ENCODE data around the gene PIK3C2G.
"Not testable (repeated sequence)": the region's sequence is repeated elsewhere in the genome, so short reads cannot be mapped to it uniquely, and the experiment has no call there.

PIK3C2G gene, protein sequence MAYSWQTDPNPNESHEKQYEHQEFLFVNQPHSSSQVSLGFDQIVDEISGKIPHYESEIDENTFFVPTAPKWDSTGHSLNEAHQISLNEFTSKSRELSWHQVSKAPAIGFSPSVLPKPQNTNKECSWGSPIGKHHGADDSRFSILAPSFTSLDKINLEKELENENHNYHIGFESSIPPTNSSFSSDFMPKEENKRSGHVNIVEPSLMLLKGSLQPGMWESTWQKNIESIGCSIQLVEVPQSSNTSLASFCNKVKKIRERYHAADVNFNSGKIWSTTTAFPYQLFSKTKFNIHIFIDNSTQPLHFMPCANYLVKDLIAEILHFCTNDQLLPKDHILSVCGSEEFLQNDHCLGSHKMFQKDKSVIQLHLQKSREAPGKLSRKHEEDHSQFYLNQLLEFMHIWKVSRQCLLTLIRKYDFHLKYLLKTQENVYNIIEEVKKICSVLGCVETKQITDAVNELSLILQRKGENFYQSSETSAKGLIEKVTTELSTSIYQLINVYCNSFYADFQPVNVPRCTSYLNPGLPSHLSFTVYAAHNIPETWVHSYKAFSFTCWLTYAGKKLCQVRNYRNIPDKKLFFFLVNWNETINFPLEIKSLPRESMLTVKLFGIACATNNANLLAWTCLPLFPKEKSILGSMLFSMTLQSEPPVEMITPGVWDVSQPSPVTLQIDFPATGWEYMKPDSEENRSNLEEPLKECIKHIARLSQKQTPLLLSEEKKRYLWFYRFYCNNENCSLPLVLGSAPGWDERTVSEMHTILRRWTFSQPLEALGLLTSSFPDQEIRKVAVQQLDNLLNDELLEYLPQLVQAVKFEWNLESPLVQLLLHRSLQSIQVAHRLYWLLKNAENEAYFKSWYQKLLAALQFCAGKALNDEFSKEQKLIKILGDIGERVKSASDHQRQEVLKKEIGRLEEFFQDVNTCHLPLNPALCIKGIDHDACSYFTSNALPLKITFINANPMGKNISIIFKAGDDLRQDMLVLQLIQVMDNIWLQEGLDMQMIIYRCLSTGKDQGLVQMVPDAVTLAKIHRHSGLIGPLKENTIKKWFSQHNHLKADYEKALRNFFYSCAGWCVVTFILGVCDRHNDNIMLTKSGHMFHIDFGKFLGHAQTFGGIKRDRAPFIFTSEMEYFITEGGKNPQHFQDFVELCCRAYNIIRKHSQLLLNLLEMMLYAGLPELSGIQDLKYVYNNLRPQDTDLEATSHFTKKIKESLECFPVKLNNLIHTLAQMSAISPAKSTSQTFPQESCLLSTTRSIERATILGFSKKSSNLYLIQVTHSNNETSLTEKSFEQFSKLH (N-terminal part only)

DNA sequence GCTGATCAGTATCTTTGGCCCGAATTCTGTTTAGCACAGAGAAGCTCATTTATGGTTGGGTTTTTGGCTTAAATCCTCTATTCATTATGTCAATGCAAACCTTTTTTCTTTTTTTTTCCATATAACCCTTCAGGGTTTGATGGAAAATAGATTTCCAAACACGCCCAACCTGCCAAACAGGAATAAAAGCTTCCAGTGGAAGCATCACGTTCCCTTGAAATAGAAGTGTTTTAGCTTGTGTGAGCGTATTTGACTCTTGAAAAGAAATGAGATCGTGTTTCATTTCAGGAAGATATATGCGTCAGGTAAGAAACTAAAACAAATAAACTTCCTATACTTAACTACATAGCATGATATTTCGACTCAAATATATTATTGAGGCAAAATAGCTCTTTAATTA lies at the start of gene PIK3C2G:
Gene PIK3C2G, plus strand, starts transcription at position 246 of the 400 bp plus-strand sequence. CDS start 20,564 bp downstream, outside the sequence.
- DNase-seq (ENCODE audit: low spot score): no peak

- DNase-seq (ENCODE audit: low spot score): no peak
Measured at GRCh38 chr12:18217966-18218365, 43.4 kb upstream of the PIK3C2G start.

DNA sequence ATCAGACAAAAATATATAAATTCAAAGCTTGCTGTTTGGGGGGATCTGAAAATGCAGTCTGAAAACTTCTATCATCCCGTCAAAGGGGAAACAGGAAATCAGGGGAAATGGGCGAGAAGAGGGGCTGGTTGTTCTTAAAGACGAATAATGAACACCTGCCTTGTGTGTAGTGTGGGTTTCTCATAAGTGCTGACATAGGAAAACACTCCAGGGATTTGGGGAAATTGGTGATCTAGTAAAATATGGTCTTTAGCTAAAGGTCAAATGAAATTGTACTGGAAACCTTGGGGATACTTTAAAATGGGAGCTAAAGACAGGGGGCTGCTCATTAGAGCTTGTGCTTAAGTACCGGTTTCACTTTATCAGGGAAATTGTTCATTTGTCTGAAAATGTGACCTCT lies 39.6 kb upstream of the PIK3C2G start:
- DNase-seq (ENCODE audit: low spot score): no peak

GRCh38 chr12:18222699-18223098 lies 38.6 kb upstream of the PIK3C2G start:
- DNase-seq (ENCODE audit: low spot score): no peak

DNA sequence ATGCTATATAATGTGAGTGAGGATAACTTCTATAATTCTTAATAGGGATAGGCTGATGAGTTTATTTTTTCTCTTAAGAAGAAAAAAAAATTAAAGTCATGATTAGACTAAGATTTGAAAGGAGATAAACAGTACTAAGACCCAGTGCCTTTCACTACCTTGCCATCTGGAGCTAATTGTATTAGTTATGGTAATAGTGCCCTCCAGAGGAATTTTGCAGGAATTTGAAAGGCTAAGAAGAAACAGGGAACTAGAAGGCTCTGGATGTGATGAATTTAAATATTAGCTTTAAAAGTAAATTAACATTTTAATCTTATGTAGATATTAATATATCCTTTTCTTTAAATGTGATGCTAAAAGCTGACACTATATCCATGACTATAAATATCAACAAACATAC lies 36.6 kb upstream of the PIK3C2G start:
- peak; percentile 26 for DNase-seq (ENCODE audit: low spot score)

GRCh38 chr12:18239526-18239925 lies 21.8 kb upstream of the PIK3C2G start:
- no peak for DNase-seq (ENCODE audit: low spot score)

DNA sequence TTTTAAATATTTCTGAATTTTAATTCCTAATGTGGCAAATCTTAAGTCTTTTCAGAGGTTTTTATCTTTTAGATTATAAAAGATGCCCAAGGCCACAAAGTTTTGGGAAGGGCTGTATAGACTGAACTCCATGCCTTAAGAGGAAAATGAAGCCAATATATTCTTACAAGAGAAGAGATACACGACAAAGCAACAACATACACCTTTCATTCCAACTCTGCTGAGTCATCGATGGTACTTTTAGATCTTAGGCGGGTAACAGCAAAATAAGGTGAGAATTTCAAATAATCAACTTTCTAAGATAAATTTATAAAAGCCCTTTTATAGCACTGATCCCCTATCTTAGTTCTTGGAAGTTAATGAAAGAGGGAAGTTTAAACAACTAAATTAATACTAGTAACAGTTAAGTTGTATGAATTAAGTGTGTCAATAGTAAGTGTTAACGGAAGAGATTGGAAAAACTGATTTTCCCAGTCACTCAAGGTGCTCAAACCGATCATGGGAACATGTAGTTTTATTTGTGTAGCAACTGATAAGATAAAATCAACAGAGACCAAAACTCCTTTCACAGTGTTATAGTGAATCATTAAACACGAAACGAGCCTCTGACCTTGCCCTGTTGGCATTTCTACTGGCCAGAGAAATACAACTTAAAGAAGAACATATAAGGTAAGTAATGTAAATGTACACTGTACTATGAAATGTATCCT lies 18.8 kb upstream of the PIK3C2G start:
- DNase-seq (ENCODE audit: low spot score): no peak

DNA sequence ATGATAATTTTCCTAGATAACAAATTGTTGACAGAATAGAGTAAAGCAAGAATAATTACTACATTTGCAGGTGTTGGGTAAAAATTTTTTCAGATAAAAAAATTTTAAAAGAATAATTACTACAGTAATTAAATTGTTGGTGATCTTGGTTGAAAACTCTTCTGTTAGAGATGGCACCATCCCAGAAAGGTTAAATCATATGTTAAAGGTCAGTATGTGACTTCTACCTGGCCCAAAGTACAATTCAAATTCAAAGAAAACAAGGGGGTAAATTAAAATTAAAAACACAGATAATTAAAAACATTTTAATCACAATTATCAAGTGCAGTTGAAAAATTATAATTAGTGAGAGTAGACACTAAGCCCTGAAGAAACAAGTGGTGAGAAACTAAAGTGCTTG lies 18.1 kb upstream of the PIK3C2G start:
- no peak for DNase-seq (ENCODE audit: low spot score)

GRCh38 chr12:18246066-18246465 lies 15.3 kb upstream of the PIK3C2G start:
- DNase-seq (ENCODE audit: low spot score): no peak

DNA sequence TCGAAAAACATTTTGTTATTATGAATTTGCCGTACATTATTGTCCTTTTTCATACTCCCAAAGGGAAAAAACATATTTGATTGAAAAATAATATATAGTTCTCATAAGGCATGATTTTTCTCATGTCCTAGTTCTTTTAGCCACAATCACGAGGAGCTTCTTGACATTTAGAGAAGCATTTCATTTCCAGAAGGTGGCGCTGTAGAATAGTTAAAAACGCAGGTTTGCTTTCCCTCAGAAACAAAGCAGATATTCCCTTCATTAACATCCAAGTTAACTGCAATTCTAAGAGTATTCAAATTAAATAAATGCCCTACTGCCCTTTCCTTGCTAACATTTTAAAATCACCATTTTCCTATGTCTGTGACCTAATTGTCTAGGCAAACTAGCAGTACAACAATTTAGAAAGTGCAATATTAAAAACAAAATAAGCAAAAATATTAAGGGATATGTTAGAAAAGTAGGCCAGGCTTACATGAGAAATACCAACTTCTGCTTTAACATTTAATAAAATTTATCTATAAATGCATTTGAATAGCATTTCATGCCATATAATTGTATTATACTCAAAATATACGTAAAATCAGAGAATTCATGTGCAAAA lies 10.9 kb upstream of the PIK3C2G start:
- DNase-seq (ENCODE audit: low spot score): peak; percentile 57

GRCh38 chr12:18254081-18254480 lies 7.2 kb upstream of the PIK3C2G start:
- no peak for DNase-seq (ENCODE audit: low spot score)

DNA sequence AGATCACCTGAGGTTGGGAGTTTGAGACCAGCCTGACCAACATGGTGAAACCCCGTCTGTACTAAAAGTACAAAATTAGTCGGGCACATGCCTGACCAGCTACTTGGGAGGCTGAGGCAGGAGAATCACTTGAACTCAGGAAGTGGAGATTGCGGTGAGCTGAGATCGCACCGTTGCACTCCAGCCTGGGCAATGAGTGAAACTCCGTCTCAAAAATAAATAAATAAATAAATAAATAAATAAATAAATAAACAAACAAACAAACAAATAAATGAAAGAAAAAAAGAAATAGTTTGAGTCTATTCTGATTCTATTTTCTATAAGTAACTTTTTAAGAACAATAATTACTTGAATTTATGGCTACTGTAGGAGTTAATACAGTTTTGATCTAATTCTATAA lies 6.3 kb upstream of the PIK3C2G start:
- DNase-seq (ENCODE audit: low spot score): not testable (repeated sequence)

DNA sequence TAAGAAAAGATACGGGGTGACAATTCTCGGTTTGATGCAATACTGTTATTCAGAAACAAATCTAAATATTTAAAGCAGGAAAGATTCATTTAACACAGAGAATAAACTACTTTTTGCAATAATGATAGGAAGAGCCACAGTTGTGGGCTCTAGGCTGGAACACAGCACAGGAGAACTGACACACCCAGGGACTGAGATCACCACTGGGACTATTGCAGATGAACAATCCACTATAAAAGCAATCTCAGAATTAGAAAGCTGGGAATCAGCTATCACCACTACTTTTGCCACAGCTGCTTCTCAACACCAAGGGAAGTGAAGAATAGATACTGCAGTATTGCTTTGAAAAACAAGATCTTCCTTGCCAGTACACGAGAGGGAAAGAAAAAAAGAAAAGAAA lies 4.1 kb upstream of the PIK3C2G start:
- DNase-seq (ENCODE audit: low spot score): no peak

- no peak for DNase-seq (ENCODE audit: low spot score)
Measured at GRCh38 chr12:18258929-18259328, 2.4 kb upstream of the PIK3C2G start.

DNA sequence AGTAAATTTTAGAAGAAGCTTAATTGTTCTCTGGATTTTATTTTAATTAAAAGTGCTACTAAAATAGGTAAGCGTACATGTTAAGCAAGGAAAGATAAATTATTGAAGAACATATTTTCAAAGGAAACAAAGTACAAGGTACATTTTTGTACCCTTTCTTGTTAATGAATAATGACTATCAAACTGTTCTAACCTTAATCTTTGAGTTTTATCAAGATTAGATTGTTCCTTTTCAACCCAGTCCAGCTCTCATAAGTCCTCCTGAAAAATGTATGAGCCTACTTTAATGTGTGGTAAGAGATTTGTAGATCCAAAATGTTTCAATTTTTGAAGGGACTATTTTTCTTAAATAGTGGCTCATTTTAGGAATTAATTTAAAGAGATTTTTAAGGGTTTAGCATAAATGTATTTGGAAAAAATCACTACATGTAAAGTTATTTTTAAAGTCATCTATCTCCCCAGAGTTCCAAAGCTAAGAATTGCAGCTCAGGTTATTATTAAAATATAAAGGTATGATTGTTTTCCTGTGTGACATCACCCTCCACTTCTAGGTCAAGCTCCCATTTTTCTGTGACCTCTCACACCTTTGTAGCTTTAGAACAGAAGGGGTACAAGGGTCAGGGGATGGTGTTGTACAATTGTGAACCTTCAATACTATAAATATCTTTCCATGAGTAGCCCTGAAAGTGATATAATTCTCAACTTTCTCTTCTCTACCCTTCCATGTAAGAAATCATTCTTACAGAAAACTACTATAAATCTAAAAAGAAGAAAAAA lies 1.2 kb upstream of the PIK3C2G start:
- DNase-seq (ENCODE audit: low spot score): no peak

DNA sequence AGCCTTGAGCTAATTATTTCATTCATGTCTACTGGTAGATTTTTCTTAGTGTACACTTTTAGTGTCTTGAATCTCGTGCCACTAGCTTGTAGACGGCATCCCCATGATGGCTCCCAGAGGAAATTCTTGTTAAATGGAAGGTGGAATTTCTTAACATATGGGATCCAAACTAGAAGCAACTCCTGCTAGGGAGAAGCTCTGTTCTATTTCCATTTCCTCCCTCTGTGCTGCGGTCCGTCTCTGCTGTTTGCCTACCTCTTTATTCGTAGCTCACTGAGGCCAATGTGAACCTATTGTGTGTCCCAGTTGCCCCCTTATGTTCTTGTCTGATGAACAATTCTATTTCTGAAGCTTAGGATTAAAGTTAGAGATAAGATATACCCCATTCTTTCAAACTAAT lies 588 bp downstream of the PIK3C2G start:
- no peak for DNase-seq (ENCODE audit: low spot score)

DNA sequence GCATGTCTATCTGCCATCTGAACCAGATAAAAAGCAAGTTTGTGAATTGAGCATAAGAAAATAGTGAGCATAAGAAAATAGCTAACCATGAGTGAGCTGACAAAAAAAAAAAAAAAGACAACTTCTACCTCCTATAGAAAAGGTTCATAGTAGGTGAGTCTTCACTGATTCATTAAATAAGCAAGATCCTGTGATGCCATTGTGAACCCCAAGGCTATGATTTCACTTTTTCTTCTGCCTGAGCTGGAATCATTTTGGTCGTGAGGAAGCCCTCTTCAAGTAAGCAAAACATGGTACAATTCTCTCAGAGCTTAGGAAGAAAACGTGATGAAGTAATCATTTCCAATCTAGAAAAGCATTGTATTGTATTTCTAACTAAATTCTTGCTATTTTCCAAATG lies 1.2 kb downstream of the PIK3C2G start:
- DNase-seq (ENCODE audit: low spot score): no peak

DNA sequence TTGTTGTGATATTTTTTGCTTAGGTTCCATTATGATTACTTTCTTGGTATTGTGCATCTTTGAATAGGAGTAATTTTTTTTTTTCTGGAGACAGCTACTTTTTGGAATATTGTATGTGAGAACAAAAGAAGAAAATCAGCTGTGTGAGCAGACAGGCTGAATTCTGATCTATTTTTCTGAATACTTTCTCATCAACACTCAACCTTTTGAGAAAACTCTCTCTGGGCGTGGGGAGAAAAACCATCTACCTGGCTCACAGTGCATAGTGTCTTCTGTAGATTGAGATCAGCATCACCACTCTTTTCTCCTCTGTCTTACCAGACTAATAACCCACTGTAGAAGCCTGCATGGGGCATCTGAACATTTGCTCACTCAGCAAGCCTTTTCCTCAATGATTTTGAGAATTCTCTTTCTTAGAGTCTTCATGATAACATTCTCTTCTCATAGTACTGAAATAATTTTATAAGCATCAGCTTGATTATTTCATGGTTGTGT lies 3.3 kb downstream of the PIK3C2G start:
- DNase-seq (ENCODE audit: low spot score): no peak

DNA sequence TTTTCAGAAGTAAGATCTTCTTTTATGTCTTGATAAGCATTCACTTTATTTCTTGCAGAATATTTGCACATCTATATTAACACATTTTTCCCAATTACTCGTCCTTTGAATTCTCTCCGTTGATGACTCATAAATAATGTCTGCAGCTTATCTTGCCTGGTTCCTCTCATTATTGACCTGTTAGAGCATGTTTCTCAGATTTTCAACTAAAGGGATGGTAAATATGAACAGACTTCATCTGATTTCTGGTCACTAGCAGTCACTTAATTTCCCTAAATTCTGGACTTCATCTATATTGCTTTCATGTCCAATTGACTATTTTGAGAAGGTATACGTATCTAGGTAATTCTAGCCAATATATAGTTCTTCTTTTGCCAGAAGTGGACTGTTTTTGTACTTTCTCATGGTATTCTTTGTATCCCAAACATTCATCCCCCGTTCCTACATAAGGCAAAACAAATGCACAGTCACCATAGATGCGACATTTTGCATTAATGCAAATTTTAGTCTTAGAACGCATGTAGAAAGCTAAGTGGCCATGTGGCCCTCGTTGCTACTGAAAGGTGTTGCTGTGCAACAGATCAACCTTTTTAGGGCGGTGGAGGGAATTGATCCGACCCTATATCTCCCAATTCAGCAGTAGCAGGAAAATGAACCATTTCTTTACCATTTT lies 6.2 kb downstream of the PIK3C2G start:
- no peak for DNase-seq (ENCODE audit: low spot score)
